ENCODE data around the gene SNN.

SNN gene

GRCh38 chr16:11636172-11636721 lies 32.0 kb upstream of the SNN start:
- Histone ChIP-seq H3K79me2 (ENCODE audit: insufficient read depth, low read depth) (no peaks in the 10 kb centered on the region), H3K4me2 (no peak overlapping the region), H3K9ac (no peak overlapping the region), H3K36me3 (ENCODE audit: insufficient read depth) (no peaks in the 10 kb centered on the region), H3K4me1 (ENCODE audit: low read depth, poor library complexity, severe bottlenecking) (peaks cover 9% of the 10 kb centered on the region), H3K4me3 (IDR thresholded peaks at IDR 0.05; ENCODE audit: insufficient read depth, low read depth, low read length) (no peak overlapping the region), H3K27ac (no peak overlapping the region), H3K27me3 (ENCODE audit: insufficient read depth, low read depth) (no peaks in the 10 kb centered on the region), H2AFZ (ENCODE audit: low read depth) (no peak overlapping the region), H4K20me1 (ENCODE audit: insufficient read depth) (no peaks in the 10 kb centered on the region)
- TF ChIP-seq, protein P1, sequence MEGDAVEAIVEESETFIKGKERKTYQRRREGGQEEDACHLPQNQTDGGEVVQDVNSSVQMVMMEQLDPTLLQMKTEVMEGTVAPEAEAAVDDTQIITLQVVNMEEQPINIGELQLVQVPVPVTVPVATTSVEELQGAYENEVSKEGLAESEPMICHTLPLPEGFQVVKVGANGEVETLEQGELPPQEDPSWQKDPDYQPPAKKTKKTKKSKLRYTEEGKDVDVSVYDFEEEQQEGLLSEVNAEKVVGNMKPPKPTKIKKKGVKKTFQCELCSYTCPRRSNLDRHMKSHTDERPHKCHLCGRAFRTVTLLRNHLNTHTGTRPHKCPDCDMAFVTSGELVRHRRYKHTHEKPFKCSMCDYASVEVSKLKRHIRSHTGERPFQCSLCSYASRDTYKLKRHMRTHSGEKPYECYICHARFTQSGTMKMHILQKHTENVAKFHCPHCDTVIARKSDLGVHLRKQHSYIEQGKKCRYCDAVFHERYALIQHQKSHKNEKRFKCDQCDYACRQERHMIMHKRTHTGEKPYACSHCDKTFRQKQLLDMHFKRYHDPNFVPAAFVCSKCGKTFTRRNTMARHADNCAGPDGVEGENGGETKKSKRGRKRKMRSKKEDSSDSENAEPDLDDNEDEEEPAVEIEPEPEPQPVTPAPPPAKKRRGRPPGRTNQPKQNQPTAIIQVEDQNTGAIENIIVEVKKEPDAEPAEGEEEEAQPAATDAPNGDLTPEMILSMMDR (conservative IDR thresholded peaks at IDR 0.05; ENCODE audit: low read depth, low read length), result no peak

DNA sequence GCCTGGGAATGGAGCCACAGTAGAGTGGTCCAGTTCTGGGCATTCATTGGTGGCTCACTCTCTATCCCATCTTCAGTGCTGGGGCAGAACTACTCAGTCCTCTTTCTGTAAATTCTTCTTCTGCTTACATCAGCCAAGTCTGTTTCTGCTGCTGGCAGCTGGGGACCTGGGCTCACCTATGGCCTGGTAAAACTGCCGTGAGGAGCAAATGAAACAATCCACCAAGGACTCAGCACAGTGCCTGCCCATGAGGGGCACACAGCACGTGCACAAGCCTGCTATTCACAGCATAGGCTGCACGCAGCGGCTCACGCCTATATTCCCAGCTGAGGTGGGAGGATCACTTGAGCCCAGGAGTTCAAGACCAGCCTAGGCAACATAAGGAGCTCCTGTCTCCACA lies 30.9 kb upstream of the SNN start:
- no peaks in the 10 kb centered on the region for H3K27me3 ChIP-seq (ENCODE audit: insufficient read depth, low read depth)
- no peak overlapping the region for H3K4me3 ChIP-seq (IDR thresholded peaks at IDR 0.05; ENCODE audit: insufficient read depth, low read depth, low read length)
- H4K20me1 ChIP-seq (ENCODE audit: insufficient read depth), result no peaks in the 10 kb centered on the region
- peaks cover 19% of the 10 kb centered on the region for H3K4me1 ChIP-seq (ENCODE audit: low read depth, poor library complexity, severe bottlenecking)
- no peaks in the 10 kb centered on the region for H3K79me2 ChIP-seq (ENCODE audit: insufficient read depth, low read depth)
- no peak overlapping the region for H2AFZ ChIP-seq (ENCODE audit: low read depth)
- no peak overlapping the region for H3K4me2 ChIP-seq
- no peaks in the 10 kb centered on the region for H3K36me3 ChIP-seq (ENCODE audit: insufficient read depth)
- H3K9ac ChIP-seq, result no peak overlapping the region
- H3K27ac ChIP-seq, result no peak overlapping the region
- TF ChIP-seq, protein P1 (conservative IDR thresholded peaks at IDR 0.05; ENCODE audit: low read depth, low read length), result no peak

- Histone ChIP-seq H3K4me3 (IDR thresholded peaks at IDR 0.05; ENCODE audit: insufficient read depth, low read depth, low read length) (no peak overlapping the region), H2AFZ (ENCODE audit: low read depth) (no peak overlapping the region), H4K20me1 (ENCODE audit: insufficient read depth) (no peaks in the 10 kb centered on the region), H3K36me3 (ENCODE audit: insufficient read depth) (no peaks in the 10 kb centered on the region), H3K27ac (no peak overlapping the region), H3K4me2 (no peak overlapping the region), H3K79me2 (ENCODE audit: insufficient read depth, low read depth) (no peaks in the 10 kb centered on the region), H3K9ac (no peak overlapping the region), H3K4me1 (ENCODE audit: low read depth, poor library complexity, severe bottlenecking) (peaks cover 24% of the 10 kb centered on the region), H3K27me3 (ENCODE audit: insufficient read depth, low read depth) (no peaks in the 10 kb centered on the region)
- TF ChIP-seq, protein P1 (conservative IDR thresholded peaks at IDR 0.05; ENCODE audit: low read depth, low read length), result no peak
These were observed 30.1 kb upstream of the SNN start for GRCh38 chr16:11638140-11638539.

DNA sequence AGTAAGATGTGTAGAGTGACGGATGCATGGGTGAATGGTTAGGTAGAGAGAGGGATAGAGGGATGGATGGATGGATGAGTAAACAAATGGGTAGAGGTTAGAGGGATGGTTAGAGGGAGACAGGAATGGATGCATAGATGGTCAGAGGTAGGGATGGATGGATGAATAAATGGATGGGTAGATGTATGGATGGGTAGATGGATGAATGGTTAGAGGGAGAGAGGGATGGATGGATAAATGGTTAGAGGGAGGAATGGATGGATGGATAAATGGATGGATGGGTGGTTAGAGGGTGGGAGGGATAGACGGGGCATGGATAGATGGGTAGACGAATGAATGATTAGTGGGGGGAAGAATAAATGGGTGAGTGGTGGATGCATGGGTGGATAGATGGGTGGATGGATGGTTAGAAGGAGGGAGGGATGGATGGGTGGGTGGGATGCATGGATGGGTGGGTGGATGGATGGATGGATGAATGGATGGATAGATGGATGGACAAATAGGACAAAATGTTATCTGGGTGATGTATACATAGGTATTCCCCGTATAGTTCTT lies 29.2 kb upstream of the SNN start:
- Histone ChIP-seq H3K9ac (no peak overlapping the region), H3K27ac (no peak overlapping the region), H3K36me3 (ENCODE audit: insufficient read depth) (no peaks in the 10 kb centered on the region), H4K20me1 (ENCODE audit: insufficient read depth) (no peaks in the 10 kb centered on the region), H3K4me2 (no peak overlapping the region), H2AFZ (ENCODE audit: low read depth) (no peak overlapping the region), H3K27me3 (ENCODE audit: insufficient read depth, low read depth) (no peaks in the 10 kb centered on the region), H3K4me1 (ENCODE audit: low read depth, poor library complexity, severe bottlenecking) (peaks cover 24% of the 10 kb centered on the region), H3K4me3 (IDR thresholded peaks at IDR 0.05; ENCODE audit: insufficient read depth, low read depth, low read length) (no peak overlapping the region), H3K79me2 (ENCODE audit: insufficient read depth, low read depth) (no peaks in the 10 kb centered on the region)
- TF ChIP-seq, protein P1 (conservative IDR thresholded peaks at IDR 0.05; ENCODE audit: low read depth, low read length), result no peak

Data from KMS-11 (cell line).